Measurements from ENCODE around the gene CROCC.
"Not testable (repeated sequence)": the region's sequence is repeated elsewhere in the genome, so short reads cannot be mapped to it uniquely, and the experiment has no call there.

CROCC gene

DNA sequence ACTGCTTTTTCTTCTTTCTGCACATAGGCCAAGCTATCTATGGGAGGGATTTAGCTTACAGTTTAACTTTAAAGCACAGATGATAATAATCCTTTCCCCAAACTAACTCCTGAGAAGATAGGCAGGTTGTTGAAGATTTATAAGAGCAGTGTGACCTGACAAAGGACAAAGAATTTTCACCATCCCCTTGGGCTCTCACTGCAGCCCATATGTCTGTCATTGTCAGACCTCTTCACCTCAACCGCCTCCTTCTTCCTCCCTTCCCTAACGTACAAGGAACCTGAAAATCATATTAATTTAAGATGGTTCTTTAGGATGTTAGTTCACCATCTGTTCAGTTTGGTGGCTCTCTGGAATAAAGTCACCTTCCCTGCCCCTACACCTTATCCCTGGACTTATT, 21.0 kb upstream of the CROCC start:
- Histone ChIP-seq H3F3A (ENCODE audit: insufficient read depth, low read length) (peaks cover 42% of the 10 kb centered on the region), H3K4me1 (ENCODE audit: low read length) (peaks cover 27% of the 10 kb centered on the region), H3K9ac (ENCODE audit: low read length) (peak overlapping the region; percentile 21; the same call in 1 of the 2 replicates), H3K9me3 (replicated peaks; ENCODE audit: insufficient read depth, low read length) (no peaks in the 10 kb centered on the region), H3K4me2 (ENCODE audit: low read depth, low read length) (peak overlapping the region; percentile 38; the same call in 1 of the 2 replicates), H4K20me1 (ENCODE audit: insufficient read depth, low read length) (no peaks in the 10 kb centered on the region), H3K4me3 (ENCODE audit: low read length) (no peak overlapping the region), H3K9me2 (replicated peaks; ENCODE audit: insufficient read depth, low read length) (no peaks in the 10 kb centered on the region), H2AFZ (ENCODE audit: low read length) (no peak overlapping the region), H3K79me2 (ENCODE audit: low read length) (no peaks in the 10 kb centered on the region), H3K27ac (ENCODE audit: low read length) (peak overlapping the region; percentile 23; the same call in 1 of the 2 replicates), H3K36me3 (replicated peaks; ENCODE audit: insufficient read depth, low read length) (no peaks in the 10 kb centered on the region), H3K27me3 (replicated peaks; ENCODE audit: insufficient read depth, low read length) (no peaks in the 10 kb centered on the region)
- TF ChIP-seq, protein P1, sequence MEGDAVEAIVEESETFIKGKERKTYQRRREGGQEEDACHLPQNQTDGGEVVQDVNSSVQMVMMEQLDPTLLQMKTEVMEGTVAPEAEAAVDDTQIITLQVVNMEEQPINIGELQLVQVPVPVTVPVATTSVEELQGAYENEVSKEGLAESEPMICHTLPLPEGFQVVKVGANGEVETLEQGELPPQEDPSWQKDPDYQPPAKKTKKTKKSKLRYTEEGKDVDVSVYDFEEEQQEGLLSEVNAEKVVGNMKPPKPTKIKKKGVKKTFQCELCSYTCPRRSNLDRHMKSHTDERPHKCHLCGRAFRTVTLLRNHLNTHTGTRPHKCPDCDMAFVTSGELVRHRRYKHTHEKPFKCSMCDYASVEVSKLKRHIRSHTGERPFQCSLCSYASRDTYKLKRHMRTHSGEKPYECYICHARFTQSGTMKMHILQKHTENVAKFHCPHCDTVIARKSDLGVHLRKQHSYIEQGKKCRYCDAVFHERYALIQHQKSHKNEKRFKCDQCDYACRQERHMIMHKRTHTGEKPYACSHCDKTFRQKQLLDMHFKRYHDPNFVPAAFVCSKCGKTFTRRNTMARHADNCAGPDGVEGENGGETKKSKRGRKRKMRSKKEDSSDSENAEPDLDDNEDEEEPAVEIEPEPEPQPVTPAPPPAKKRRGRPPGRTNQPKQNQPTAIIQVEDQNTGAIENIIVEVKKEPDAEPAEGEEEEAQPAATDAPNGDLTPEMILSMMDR (IDR thresholded peaks at IDR 0.05; ENCODE audit: low read length), result peak; percentile 44
- TF ChIP-seq EZH2 (optimal IDR thresholded peaks at IDR 0.05; ENCODE audit: low read depth, low read length), result no peak
- TF ChIP-seq EZH2phosphoT487 (IDR thresholded peaks at IDR 0.05; ENCODE audit: low read length), result no peak
- no peak for DNase-seq

DNA sequence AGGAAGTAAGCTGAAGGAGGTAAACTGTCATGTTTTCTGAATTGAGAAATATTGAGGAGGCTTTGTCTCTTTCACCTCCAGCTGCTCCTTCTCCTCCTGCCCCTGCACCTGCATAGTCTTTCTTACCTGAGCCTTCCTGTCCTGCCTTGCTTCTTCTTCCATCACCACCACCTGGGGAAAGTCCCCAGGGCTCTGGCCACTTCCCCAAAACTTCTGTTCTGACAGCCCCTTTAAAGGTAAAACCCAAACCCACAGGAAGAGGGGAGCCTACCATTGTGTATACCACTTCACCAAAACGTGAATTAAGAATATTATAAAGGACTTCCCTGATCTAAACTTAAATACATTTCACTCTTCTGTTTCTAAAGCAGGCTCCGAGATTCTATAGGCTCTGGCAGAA, 20.4 kb upstream of the CROCC start:
- H3K4me3 ChIP-seq (ENCODE audit: low read length); H3K9me3 ChIP-seq (replicated peaks; ENCODE audit: insufficient read depth, low read length); H3K9me2 ChIP-seq (replicated peaks; ENCODE audit: insufficient read depth, low read length); DNase-seq; H2AFZ ChIP-seq (ENCODE audit: low read length); H3K36me3 ChIP-seq (replicated peaks; ENCODE audit: insufficient read depth, low read length); H3K27me3 ChIP-seq (replicated peaks; ENCODE audit: insufficient read depth, low read length); H4K20me1 ChIP-seq (ENCODE audit: insufficient read depth, low read length); H3K79me2 ChIP-seq (ENCODE audit: low read length): not testable (repeated sequence)
- H3F3A ChIP-seq (ENCODE audit: insufficient read depth, low read length), result peaks cover 47% of the 10 kb centered on the region
- H3K4me1 ChIP-seq (ENCODE audit: low read length), result peaks cover 33% of the 10 kb centered on the region
- peak overlapping the region; percentile 38; the same call in 1 of the 2 replicates for H3K4me2 ChIP-seq (ENCODE audit: low read depth, low read length)
- peak overlapping the region; percentile 21; the same call in 1 of the 2 replicates for H3K9ac ChIP-seq (ENCODE audit: low read length)
- peak overlapping the region; percentile 23; the same call in 1 of the 2 replicates for H3K27ac ChIP-seq (ENCODE audit: low read length)

DNA sequence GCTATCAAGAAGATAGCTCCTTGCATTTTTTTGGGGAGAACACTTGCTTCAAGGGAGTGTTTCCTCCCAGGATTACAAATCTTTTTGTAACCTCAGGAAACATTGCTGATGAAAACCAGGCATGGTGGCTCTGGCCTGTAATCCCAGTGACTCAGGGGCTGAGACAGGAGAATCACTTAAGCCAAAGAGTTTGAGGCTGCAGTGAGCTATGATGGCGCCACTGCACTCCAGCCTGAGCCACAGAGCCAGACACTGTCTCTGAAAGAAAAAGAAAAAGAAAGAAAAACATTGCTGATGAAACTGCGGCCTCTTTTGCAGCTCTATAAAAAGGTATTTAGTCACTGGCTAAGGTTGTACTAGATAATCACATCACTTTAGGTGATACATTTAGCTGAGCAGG, 18.7 kb upstream of the CROCC start:
- no peaks in the 10 kb centered on the region for H3K36me3 ChIP-seq (replicated peaks; ENCODE audit: insufficient read depth, low read length)
- TF ChIP-seq EZH2phosphoT487 (IDR thresholded peaks at IDR 0.05; ENCODE audit: low read length) (no peak), EZH2 (optimal IDR thresholded peaks at IDR 0.05; ENCODE audit: low read depth, low read length) (no peak)
- TF ChIP-seq, protein P1 (IDR thresholded peaks at IDR 0.05; ENCODE audit: low read length), result no peak
- H3K27ac ChIP-seq (ENCODE audit: low read length), result peak overlapping the region; percentile 88; the same call in 1 of the 2 replicates
- H3K9me2 ChIP-seq (replicated peaks; ENCODE audit: insufficient read depth, low read length), result no peaks in the 10 kb centered on the region
- peak; percentile 55 for DNase-seq
- H3K27me3 ChIP-seq (replicated peaks; ENCODE audit: insufficient read depth, low read length), result no peaks in the 10 kb centered on the region
- H2AFZ ChIP-seq (ENCODE audit: low read length), result peak overlapping the region; percentile 79
- no peaks in the 10 kb centered on the region for H3K79me2 ChIP-seq (ENCODE audit: low read length)
- H3K4me3 ChIP-seq (ENCODE audit: low read length), result peak overlapping the region; percentile 53
- H4K20me1 ChIP-seq (ENCODE audit: insufficient read depth, low read length), result no peaks in the 10 kb centered on the region
- H3K9me3 ChIP-seq (replicated peaks; ENCODE audit: insufficient read depth, low read length), result no peaks in the 10 kb centered on the region
- H3F3A ChIP-seq (ENCODE audit: insufficient read depth, low read length), result peaks cover 39% of the 10 kb centered on the region
- peak overlapping the region; percentile 76 for H3K4me2 ChIP-seq (ENCODE audit: low read depth, low read length)
- H3K9ac ChIP-seq (ENCODE audit: low read length), result peak overlapping the region; percentile 98; the same call in 1 of the 2 replicates
- H3K4me1 ChIP-seq (ENCODE audit: low read length), result peaks cover 40% of the 10 kb centered on the region

DNA sequence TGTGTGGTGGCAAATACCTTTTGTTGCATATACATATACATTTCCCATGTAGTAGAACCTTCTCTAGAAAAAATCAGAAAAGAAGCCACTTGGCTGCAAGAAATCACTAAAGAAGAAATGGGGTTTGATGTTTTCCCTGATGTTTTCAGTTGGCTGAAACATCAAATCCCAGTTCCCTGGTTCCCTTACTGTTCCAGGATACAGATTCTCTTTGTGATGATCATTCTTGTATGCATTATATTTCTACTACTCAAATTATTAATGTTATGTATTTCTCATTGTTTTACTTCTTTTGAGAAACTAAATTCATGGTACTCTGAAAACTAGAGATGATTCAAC, 18.3 kb upstream of the CROCC start:
- Histone ChIP-seq H3F3A (ENCODE audit: insufficient read depth, low read length) (peaks cover 39% of the 10 kb centered on the region), H4K20me1 (ENCODE audit: insufficient read depth, low read length) (no peaks in the 10 kb centered on the region), H3K27ac (ENCODE audit: low read length) (peak overlapping the region; percentile 88; the same call in 1 of the 2 replicates), H3K79me2 (ENCODE audit: low read length) (no peaks in the 10 kb centered on the region), H3K4me3 (ENCODE audit: low read length) (peak overlapping the region; percentile 53), H3K36me3 (replicated peaks; ENCODE audit: insufficient read depth, low read length) (no peaks in the 10 kb centered on the region), H3K9me3 (replicated peaks; ENCODE audit: insufficient read depth, low read length) (no peaks in the 10 kb centered on the region), H3K4me1 (ENCODE audit: low read length) (peaks cover 40% of the 10 kb centered on the region), H3K4me2 (ENCODE audit: low read depth, low read length) (peak overlapping the region; percentile 76), H3K9me2 (replicated peaks; ENCODE audit: insufficient read depth, low read length) (no peaks in the 10 kb centered on the region), H2AFZ (ENCODE audit: low read length) (peak overlapping the region; percentile 79), H3K9ac (ENCODE audit: low read length) (peak overlapping the region; percentile 98), H3K27me3 (replicated peaks; ENCODE audit: insufficient read depth, low read length) (no peaks in the 10 kb centered on the region)
- DNase-seq, result no peak
- TF ChIP-seq EZH2 (optimal IDR thresholded peaks at IDR 0.05; ENCODE audit: low read depth, low read length) (no peak), EZH2phosphoT487 (IDR thresholded peaks at IDR 0.05; ENCODE audit: low read length) (no peak)
- TF ChIP-seq, protein P1 (IDR thresholded peaks at IDR 0.05; ENCODE audit: low read length), result no peak

Measured in MM.1S (cell line).